GM12878 (cell line): Measurements from ENCODE around the gene OR10G2.

Experiments used
- CTCF ChIP-seq, 3 experiments: IDR thresholded peaks in 2 of 3; conservative IDR thresholded peaks in 1 of 3; 2 replicates each; pipeline ENCODE4 v1.5.1; 2011; ENCODE audit warnings: low read depth in 3 of 3, low read length in 3 of 3, mild to moderate bottlenecking in 3 of 3, control low read depth in 2 of 3, moderate library complexity in 2 of 3, inconsistent platforms in 1 of 3, mixed read lengths in 1 of 3; ENCODE audit not compliant: control insufficient read depth in 2 of 3, insufficient read depth in 1 of 3; ENCODE audit errors: extremely low read depth in 1 of 3
- E2F8 ChIP-seq: fragments of 450-650 bp; IDR thresholded peaks from 2 replicates; pipeline ENCODE4 v1.6.1; 2018; ENCODE audit warnings: mild to moderate bottlenecking, low read depth, moderate library complexity; ENCODE audit not compliant: partially characterized antibody
- RELA ChIP-seq: fragments of 450-650 bp; IDR thresholded peaks from 2 replicates; pipeline ENCODE4 v1.8.0; 2014; ENCODE audit warnings: borderline replicate concordance; ENCODE audit not compliant: partially characterized antibody

GRCh38 chr14:21680072-21680471 lies 45.3 kb upstream of the OR10G2 start:
- TF ChIP-seq CTCF (IDR thresholded peaks at IDR 0.05 in 2 of 3, conservative IDR thresholded peaks at IDR 0.05 in 1 of 3; ENCODE audit: control insufficient read depth in 2 of 3, extremely low read depth in 1 of 3, insufficient read depth in 1 of 3, low read depth in 3 of 3, low read length in 3 of 3) (no peak), E2F8 (no peak), RELA (no peak)
